ENCODE measurements around the gene CDK5.

The CDK5 gene

GRCh38 chr7:151071032-151071866, 13.6 kb upstream of the CDK5 start:
- no peak for DNase-seq

- no peak for DNase-seq
Observed at GRCh38 chr7:151070574-151070960, 12.9 kb upstream of the CDK5 start.

GRCh38 chr7:151069841-151070573, 12.3 kb upstream of the CDK5 start:
- DNase-seq, result no peak

GRCh38 chr7:151068069-151068773, 10.5 kb upstream of the CDK5 start:
- DNase-seq, result no peak

- DNase-seq, result no peak
Observed at GRCh38 chr7:151066273-151066974, 8.7 kb upstream of the CDK5 start.

GRCh38 chr7:151065516-151065915, 7.8 kb upstream of the CDK5 start:
- DNase-seq, result no peak

GRCh38 chr7:151064993-151065392, 7.3 kb upstream of the CDK5 start:
- DNase-seq, result no peak

- no peak for DNase-seq
Observed at GRCh38 chr7:151064454-151064853, 6.8 kb upstream of the CDK5 start.

- DNase-seq, result no peak
Observed at GRCh38 chr7:151063212-151063561, 5.5 kb upstream of the CDK5 start.

- no peak for DNase-seq
Observed at GRCh38 chr7:151062399-151063211, 4.9 kb upstream of the CDK5 start.

GRCh38 chr7:151062111-151062398, 4.4 kb upstream of the CDK5 start:
- DNase-seq, result no peak

GRCh38 chr7:151061213-151062110, 3.8 kb upstream of the CDK5 start:
- no peak for DNase-seq

- no peak for DNase-seq
Observed at GRCh38 chr7:151060416-151061212, 2.9 kb upstream of the CDK5 start.

GRCh38 chr7:151060113-151060415, 2.4 kb upstream of the CDK5 start:
- no peak for DNase-seq

GRCh38 chr7:151059367-151060112, 1.8 kb upstream of the CDK5 start, which contains the start of gene SLC4A2:
Gene SLC4A2, plus strand, starts transcription at chr7:151059589. Its CDS starts 2,399 bp downstream, at chr7:151061988.
- DNase-seq, result peak; percentile 48

GRCh38 chr7:151058781-151059366, 1.2 kb upstream of the CDK5 start:
- DNase-seq, result no peak

- DNase-seq, result peak; percentile 97
Observed at GRCh38 chr7:151057989-151058780, 488 bp upstream of the CDK5 start.

Measured in effector CD4-positive, alpha-beta T cell (primary cell).